T-helper 2 cell (primary cell): ENCODE data around the gene SELENOS.
A peak's percentile ranks its signal among the peaks of the same experiment; 100 is the strongest.

Experiments used
- DNase-seq, 5 experiments: peaks; one replicate each; pipeline versions ENCODE4 v3.0.0 to v3.0.0-alpha.2; 2012 to 2022

SELENOS gene

DNA sequence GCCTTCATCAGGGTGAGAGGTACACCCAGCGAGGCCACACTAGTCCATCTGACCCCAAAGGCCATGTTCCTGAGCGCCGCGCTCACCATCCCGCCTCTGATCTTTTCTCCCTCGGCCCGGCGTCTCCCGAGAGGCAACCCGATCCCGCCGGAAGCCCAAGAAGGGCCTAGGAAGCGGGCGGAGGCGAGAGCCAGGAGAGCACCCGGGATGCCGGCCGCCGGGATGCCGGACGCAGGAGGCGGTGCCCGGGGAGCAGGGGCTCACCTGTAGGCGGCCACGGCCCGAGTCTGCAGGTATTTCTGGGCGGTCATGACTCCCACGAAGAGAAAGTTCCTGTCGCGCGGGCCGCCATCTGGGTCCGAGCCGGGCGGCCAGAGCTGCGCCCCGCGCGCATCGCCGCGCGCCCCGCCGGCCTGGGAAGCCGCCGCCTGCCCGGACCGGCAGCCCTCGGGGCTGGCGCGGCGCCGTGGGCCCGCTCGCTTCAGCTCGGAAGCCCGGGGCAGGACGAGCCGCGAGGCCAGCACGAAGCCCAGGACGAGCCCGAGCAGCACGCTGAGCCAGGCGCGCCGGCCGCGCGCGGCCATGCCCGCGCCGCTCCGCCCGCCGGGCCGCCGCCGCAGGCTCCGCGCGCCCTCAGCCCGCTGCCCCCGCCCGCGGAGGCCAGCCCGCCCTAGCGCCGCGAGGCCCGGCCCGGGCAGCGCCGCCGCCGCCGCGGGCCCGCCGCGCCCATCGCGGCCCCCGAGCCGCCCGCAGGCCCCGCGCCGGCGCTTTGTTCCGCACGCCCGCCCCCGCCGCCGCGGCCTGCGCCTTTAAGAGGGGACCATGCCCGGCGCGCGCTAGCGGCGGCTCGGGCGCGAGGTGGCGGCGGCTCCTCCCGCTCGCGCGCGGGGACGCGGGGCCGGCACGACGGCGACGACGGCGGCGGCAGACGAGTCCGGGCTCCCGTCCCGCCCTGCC is 26.1 kb downstream of the SELENOS start:
- peak in 2 of 5 experiments; percentile 14 to 42 for DNase-seq

DNA sequence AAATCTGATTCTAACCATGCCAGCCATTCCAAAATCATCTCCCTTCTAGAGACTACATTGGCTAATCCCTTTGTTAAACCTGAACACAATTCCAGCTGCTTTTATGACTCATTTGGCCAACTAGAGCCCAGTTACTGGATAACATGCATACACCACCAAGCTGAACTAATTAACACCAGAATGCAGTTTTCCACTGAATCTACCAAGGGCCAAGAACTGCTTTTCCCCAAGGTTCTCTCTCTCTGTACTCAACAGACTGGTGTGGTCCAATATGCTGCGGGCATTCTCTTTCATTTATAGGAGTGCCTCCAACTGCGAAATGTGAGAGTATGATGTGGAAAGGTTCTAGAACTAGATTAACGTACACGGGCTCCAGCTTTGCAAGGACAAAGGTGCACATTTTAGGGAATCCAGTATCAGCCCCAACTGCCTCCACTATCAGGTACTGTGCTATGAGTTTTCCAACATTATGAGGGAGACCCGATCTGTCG is 26.9 kb downstream of the SELENOS start:
- DNase-seq = no peak

DNA sequence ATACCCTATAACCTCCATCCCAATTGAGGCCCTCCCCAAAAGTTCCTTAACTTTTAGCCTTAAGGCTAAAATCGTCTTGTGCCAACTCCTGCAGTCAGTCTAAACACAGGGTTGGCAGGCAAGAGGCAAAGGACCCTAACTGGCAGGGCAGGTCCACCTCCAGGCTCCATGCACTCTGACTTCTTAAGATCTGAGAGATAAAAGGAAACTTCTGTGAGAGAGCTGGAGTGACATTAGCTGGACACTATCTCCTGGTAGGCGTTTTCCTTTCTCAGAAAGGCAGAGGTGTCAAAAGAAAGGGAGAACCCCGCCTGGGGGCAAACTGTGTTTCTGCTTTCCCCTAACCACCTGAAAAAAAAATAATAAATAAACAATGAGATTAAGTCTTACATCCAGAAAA is 29.0 kb downstream of the SELENOS start:
- no peak for DNase-seq

GRCh38 chr15:101246824-101247745 is 30.2 kb downstream of the SELENOS start:
- DNase-seq = peak in 1 of 5 experiments; percentile 60

- DNase-seq = no peak
Measured at GRCh38 chr15:101246391-101246790, 30.9 kb downstream of the SELENOS start.

DNA sequence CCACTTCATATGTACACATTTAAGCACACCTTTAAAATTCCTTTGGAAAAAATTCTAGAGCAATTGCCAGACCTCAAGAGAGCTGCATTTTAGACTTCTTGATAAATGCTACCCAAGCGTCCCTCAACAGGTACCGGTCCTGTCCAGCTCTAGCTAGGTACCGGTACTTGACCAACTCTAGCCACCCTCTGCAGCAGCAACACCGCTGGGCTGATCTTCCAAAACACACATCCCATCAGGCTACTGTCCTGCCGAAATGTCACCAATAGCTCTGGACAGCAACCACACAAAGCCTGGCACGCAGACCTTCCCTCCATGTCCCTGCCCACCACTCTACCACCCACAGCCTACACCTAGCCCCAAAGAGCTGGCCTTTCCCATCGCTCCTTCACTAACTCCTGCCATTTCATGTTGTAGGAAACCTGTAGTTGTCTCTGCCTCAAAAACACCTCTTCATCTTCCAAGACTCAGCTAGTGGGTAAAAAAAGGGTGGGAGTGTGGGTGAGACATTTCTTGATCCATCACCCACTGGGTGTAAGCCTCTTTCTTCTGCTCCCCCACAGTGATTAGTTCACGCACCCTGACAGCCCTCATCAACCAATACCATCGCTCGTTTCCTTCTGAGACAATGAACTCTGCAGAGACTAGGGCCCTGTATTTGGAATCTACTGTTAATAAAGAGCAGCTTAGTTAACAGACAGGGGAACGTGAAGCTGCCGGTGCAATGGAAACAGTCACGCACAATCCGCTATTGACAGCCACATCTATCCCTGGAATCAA is 32.2 kb downstream of the SELENOS start:
- DNase-seq = no peak

- peak in 1 of 5 experiments; percentile 28 for DNase-seq
Measured at GRCh38 chr15:101244036-101244781, 33.1 kb downstream of the SELENOS start.

GRCh38 chr15:101243420-101243819 is 33.9 kb downstream of the SELENOS start:
- DNase-seq = no peak

GRCh38 chr15:101242999-101243336 is 34.3 kb downstream of the SELENOS start:
- no peak for DNase-seq

DNA sequence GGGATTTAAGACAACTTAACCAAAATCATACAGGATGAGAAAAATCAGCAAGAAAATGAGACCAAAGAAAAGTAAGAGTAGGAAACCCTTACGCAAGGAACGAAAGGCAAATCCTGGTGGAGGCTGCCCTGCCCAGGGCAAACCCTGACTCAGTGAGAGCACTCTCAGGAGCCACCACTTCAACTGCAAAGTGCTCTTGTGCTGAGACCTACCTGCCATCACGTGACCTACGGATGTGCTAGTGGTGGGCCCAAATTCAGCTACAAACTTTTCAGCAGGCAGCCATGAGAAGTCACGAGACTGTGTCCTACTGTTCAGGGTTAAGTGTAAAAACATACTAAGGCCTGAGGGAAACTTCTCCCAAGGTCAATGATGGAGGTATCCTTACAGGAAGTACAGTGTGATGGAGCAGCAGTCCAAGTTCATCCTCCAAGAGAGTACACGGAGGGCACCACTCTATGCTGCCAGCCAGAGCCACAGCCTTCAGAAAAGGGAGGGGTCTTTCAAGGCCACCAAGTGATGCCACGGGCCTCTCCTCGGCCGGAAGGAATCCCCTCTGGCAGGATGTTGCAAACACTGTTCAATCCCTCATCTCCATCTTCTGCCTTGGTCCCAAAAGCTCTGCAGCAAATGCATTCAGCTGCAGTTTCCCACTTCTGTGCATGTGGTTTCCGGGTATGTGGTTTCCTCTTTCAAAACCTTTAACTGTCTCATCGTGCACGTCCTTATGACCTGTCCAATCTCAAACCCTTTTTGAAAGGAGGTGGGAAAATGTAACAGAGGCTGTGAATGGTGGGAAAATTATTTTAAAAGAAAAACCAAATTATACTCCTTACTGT is 34.9 kb downstream of the SELENOS start:
- DNase-seq = peak in 3 of 5 experiments; percentile 51 to 93 (median 83)

DNA sequence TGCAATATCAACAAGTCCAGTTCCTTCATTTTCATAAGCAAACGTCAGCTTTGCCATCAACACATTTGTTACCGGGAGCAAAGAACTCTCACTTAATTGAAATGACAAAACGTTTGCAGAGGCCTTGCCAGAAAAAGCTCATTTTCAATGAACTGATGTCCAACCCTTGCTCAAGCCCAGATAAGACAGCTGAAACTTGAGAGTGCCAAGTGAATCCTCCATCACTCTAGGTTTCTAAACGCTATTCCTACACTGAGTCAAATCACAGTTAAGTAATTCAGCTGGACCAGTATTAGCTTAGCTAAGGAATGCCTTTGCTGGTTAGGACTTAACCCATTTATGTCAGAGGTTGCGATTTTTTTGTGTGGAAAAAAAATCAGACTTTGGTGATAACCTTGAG is 36.9 kb downstream of the SELENOS start:
- no peak for DNase-seq

DNA sequence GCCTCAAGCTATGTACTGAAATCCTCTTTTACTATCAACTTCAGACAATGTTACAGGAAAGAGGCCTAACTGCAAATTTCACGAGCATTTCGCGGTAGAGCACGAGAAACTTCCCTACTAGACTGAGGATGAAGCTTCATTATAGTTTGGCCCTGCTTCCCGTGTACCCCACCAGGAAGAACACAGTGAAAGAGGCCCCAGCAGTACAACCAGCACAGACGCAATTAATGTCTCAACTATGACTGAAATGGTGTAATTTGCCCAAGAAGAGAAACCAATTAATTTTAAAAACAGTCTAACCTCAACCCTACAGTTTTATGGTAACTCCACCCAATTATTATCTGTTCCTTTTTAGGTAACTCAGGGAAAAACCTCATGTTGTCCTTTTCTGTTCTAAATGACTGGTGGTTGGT is 37.6 kb downstream of the SELENOS start:
- peak in 1 of 5 experiments; percentile 52 for DNase-seq

DNA sequence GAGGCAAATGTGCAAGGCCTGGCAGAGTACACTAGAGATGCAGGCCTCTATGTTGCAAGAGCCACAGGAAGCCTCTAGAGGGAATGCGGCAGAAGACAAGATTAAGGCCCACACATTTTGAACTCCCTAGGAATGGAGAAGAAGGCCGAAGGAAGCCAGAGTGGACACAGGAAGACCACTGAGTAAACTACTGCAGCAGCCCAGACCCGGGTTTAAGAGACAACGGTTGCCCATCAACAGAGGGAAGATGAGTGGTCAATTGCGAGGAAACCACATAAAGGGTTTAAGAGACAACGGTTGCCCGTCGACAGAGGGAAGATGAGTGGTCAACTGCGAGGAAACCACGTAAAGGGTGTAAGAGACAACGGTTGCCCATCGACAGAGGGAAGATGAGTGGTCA is 40.0 kb downstream of the SELENOS start:
- DNase-seq = no peak

DNA sequence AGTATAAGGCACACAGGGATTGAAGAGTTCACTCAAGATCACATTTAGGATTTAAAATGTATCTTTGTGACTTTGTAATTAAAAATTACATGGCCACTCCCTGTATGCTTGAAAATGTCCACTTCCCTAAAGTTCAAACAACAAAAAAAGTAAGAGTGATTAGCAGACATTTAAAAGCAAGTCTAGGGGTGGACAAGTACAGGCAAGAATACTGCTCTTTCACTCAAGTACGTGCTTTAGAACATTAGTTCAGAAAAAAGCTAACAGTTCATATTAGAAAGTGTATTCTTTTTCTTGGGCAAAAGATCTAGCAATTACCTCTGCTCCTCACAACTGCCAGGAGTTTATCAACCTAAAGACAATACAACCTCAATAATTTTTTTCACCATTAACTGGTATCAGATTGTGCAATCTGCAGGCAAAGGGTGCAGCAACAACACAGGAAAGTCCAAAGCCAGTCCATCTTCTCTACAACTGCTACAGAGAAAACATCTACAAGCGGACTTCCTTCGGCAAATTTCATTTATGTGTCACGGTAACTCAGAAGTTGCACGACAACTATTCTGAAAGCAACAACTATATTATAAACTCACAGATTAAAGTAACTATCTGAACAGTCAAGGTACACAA is 43.5 kb downstream of the SELENOS start:
- no peak for DNase-seq

DNA sequence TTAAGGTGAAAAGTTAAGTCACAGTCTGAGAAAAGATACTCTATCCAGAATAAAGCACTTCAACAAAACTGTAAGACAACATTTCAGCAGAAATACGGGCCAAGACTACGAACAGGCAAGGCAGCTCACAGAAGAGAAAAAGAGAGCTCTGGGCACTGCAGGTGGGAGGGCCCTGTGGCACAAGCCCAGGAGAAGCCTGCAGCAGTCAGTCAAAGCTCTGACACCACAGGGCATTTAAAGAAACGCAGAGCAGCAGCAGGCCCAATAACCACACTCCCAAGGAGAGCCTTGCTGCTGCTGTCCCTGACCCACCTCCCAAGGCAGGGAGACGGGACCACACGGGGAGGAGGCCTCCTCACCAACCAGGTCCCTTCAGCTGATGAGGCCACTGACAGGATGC is 44.6 kb downstream of the SELENOS start:
- DNase-seq = no peak

GRCh38 chr15:101228313-101228712 is 49.0 kb downstream of the SELENOS start:
- no peak for DNase-seq

DNA sequence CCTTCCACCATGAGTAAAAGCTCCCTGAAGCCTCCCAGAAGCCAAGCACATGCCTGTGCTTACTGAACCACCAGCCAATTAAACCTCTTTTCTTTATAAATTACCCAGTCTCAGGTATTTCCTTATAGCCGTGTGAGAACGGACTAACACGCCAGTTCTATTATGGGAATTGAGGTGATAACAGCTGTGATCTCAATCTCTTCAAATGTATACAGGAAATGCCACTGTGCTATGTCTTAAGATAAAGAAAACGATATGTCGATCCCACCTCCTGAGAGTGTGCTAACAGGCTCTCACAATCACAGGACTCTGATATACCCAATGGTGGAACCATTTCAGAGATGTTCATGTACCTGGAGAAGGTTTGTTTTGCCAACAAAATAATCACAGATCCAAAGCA is 51.6 kb downstream of the SELENOS start:
- no peak for DNase-seq
